Fibroblast of lung (primary cell): ENCODE measurements around the gene CRIP1. TPM values are rescaled to one million over a fixed set of nuclear protein-coding genes. Genes with fewer than 3 reads are reported as not detected.

Experiments
- DNase-seq, 2 donors: peaks; one replicate each; pipeline versions ENCODE4 v3.0.0 to v3.0.0-alpha.2; 2010; ENCODE audit warnings: low read depth in 2 of 2
- H2AFZ ChIP-seq: 2 replicates; pipeline ENCODE4 v1.5.1; 2012; ENCODE audit warnings: low read length, control low read depth, inconsistent platforms
- H3K27ac ChIP-seq: 2 replicates; pipeline ENCODE4 v1.5.1; 2011; ENCODE audit warnings: low read length, control low read depth; ENCODE audit not compliant: insufficient read depth
- H3K27me3 ChIP-seq: 2 replicates; pipeline ENCODE4 v1.5.1; 2011; ENCODE audit warnings: mild to moderate bottlenecking, low read length; ENCODE audit not compliant: control insufficient read depth, insufficient read depth
- H3K36me3 ChIP-seq: 2 replicates; pipeline ENCODE4 v1.5.1; 2011; ENCODE audit warnings: low read length; ENCODE audit not compliant: control insufficient read depth, insufficient read depth
- H3K4me1 ChIP-seq: 2 replicates; pipeline ENCODE4 v1.5.1; 2011; ENCODE audit warnings: low read length; ENCODE audit not compliant: control insufficient read depth, insufficient read depth; ENCODE audit errors: extremely low read depth
- H3K4me2 ChIP-seq: 2 replicates; pipeline ENCODE4 v1.5.1; 2011; ENCODE audit warnings: low read length, control low read depth; ENCODE audit not compliant: insufficient read depth; ENCODE audit errors: extremely low read depth
- H3K4me3 ChIP-seq, 4 experiments: fragments of 200-600 bp in 1 of 4; sonication (generic) in 1 of 4; replicated peaks in 1 of 4; 2 replicates each; pipeline ENCODE4 v1.5.1; 2011 to 2016; ENCODE audit warnings: low read length in 4 of 4, low read depth in 3 of 4, mild to moderate bottlenecking in 3 of 4, control low read depth in 2 of 4, inconsistent platforms in 1 of 4, mixed read lengths in 1 of 4; ENCODE audit not compliant: insufficient read depth in 1 of 4; ENCODE audit errors: control extremely low read depth in 1 of 4
- H3K79me2 ChIP-seq: 2 replicates; pipeline ENCODE4 v1.5.1; 2012; ENCODE audit warnings: mild to moderate bottlenecking, low read length, inconsistent platforms; ENCODE audit not compliant: control insufficient read depth, insufficient read depth
- H3K9ac ChIP-seq: 2 replicates; pipeline ENCODE4 v1.5.1; 2011; ENCODE audit warnings: mild to moderate bottlenecking, low read length, control low read depth; ENCODE audit not compliant: insufficient read depth
- H3K9me3 ChIP-seq: 2 replicates; pipeline ENCODE4 v1.5.1; 2012; ENCODE audit warnings: low read depth, low read length; ENCODE audit not compliant: control insufficient read depth, insufficient read depth
- H4K20me1 ChIP-seq: 2 replicates; pipeline ENCODE4 v1.5.1; 2011; ENCODE audit warnings: low read length; ENCODE audit not compliant: control insufficient read depth, insufficient read depth; ENCODE audit errors: extremely low read depth
- CTCF ChIP-seq, 2 donors: IDR thresholded peaks in 1 of 2; conservative IDR thresholded peaks in 1 of 2; 1 replicate in 1 of 2; 2 replicates in 1 of 2; pipeline ENCODE4 v1.5.1; 2011 to 2012; ENCODE audit warnings: low read length in 2 of 2, control low read depth in 1 of 2, inconsistent platforms in 1 of 2, low read depth in 1 of 2, mild to moderate bottlenecking in 1 of 2
- EZH2 ChIP-seq: IDR thresholded peaks from 2 replicates; pipeline ENCODE4 v1.5.1; 2012; ENCODE audit warnings: low read length, control low read depth, mild to moderate bottlenecking; ENCODE audit errors: missing control alignments
- polyA plus RNA-seq, 2 donors: library from polyadenylated mRNA; depleted of rRNA in 1 of 2; stranded (reverse) in 1 of 2; unstranded in 1 of 2; fragments of >200 nt; gene quantifications; 2 replicates each; pipeline ENCODE4 v1.2.1, GENCODE V29; 2011 to 2012; ENCODE audit warnings: missing spikeins in 1 of 2
- total RNA-seq: library from RNA; depleted of rRNA; stranded (reverse); fragments of >200 nt; gene quantifications from 2 replicates; pipeline ENCODE4 v1.2.1, GENCODE V29; 2014

CRIP1 gene
- total and polyA plus RNA-seq, 2 donors (not counting 1 experiment from before 2014, with no cell fraction given), result 2.5 to 3.0 TPM

DNA sequence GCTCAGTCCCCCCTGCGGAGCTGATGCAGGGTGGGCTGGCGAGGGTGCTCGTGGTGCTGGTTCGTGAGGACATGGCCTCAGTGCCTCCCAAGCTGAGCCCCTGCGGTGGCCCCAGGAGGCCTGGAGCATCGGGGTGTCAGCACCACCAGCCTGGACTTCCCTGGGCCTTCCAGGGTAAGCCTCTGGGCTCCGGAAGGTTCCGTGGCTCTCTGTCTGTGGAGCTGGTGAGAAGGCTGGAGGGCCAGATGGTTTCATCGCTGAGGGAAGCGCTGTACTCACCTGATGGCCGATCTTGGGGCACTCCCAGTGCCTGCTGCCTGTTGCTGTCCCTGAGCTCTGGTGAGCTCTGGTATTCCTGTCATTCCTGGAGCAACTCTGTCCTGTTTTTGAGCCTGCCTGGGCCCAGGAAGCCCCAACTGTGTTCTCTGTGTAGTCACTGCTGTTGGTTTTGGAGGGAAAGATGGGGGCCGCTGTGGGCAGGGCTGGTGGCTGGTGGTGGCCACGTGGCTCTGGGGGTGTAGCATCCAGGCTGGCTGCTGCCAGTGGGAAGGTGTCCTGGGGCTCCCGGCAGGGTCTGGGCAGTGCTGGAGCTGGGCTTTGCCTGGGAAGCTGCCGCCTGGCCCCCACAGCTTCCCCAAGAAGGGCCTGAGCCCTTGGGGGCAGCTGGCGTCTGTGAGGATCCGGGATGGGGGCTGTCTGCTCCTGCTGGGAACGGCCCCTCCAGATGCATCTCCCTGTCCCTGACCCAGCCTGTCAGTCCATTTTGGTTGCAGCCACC is 48.8 kb upstream of the CRIP1 start:
- Histone ChIP-seq H3K27ac (no peak overlapping the region), H3K4me3 (no peak overlapping the region), H3K4me1 (no peaks in the 10 kb centered on the region), H3K9ac (no peak overlapping the region), H3K36me3 (peaks cover 6% of the 10 kb centered on the region), H3K4me2 (no peak overlapping the region), H3K79me2 (peaks cover 56% of the 10 kb centered on the region), H2AFZ (no peak overlapping the region), H4K20me1 (no peaks in the 10 kb centered on the region), H3K27me3 (no peaks in the 10 kb centered on the region), H3K9me3 (no peaks in the 10 kb centered on the region)
- DNase-seq, result no peak
- TF ChIP-seq CTCF (conservative IDR thresholded peaks at IDR 0.05 in 1 of 2, IDR thresholded peaks at IDR 0.05 in 1 of 2; ENCODE audit: low read depth in 1 of 2, low read length in 2 of 2) (no peak), EZH2 (no peak)

GRCh38 chr14:105439179-105439578 is 47.5 kb upstream of the CRIP1 start:
- Histone ChIP-seq H3K4me3 (no peak overlapping the region), H3K27me3 (no peaks in the 10 kb centered on the region), H4K20me1 (no peaks in the 10 kb centered on the region), H3K79me2 (peaks cover 47% of the 10 kb centered on the region), H3K27ac (no peak overlapping the region), H3K4me2 (no peak overlapping the region), H3K4me1 (no peaks in the 10 kb centered on the region), H3K9me3 (no peaks in the 10 kb centered on the region), H3K9ac (no peak overlapping the region), H3K36me3 (peaks cover 6% of the 10 kb centered on the region), H2AFZ (no peak overlapping the region)
- TF ChIP-seq CTCF (conservative IDR thresholded peaks at IDR 0.05 in 1 of 2, IDR thresholded peaks at IDR 0.05 in 1 of 2; ENCODE audit: low read depth in 1 of 2, low read length in 2 of 2) (no peak), EZH2 (no peak)
- DNase-seq, result no peak

DNA sequence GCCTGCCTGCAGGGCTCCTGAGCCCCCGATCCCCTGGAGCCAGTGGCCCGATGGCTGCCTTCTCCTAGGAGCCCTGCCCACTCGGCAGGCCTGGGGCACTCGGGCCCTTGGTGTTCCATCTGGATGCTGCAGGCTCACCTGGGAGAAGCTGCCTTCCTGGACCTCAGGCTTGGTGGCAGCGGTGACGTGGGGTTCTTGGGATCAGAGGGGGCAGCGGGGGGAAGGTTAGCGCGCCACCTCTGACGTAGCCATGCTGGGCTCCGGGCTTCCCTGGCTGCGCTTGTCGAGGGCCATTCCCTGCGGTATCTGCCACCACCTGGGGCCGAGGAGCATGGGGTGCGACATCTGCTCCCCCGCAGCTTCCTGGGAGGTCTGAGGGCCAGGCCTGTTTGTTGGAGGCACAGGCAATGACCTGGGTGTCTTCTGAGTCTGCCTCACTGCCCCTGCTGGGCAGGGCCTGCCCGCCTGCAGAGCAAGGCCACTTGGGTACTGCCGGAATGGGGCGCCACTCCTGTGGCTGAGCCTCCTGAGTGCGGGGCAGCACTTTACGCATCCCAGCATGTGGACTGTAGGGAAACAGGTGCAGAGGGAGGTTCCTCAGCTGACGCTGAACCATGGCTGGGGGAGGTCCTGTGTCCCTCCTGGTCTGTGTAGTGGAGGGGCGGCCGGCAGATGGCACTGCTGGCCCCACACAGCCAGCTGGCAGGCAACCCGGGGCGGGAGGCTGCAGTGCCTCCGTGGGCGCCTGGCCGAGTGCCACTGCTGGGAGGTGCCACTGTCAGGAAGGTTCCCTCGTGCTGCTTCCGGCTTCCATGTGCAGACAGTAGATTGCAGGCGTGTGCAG is 46.8 kb upstream of the CRIP1 start:
- no peaks in the 10 kb centered on the region for H3K27me3 ChIP-seq
- H3K36me3 ChIP-seq, result peaks cover 6% of the 10 kb centered on the region
- DNase-seq, result no peak
- H4K20me1 ChIP-seq, result no peaks in the 10 kb centered on the region
- H3K79me2 ChIP-seq, result peaks cover 41% of the 10 kb centered on the region
- no peak overlapping the region for H3K4me3 ChIP-seq
- no peak for TF ChIP-seq EZH2
- no peak for TF ChIP-seq CTCF (conservative IDR thresholded peaks at IDR 0.05 in 1 of 2, IDR thresholded peaks at IDR 0.05 in 1 of 2; ENCODE audit: low read depth in 1 of 2, low read length in 2 of 2)
- H2AFZ ChIP-seq, result no peak overlapping the region
- H3K27ac ChIP-seq, result no peak overlapping the region
- H3K9ac ChIP-seq, result no peak overlapping the region
- H3K4me1 ChIP-seq, result no peaks in the 10 kb centered on the region
- H3K4me2 ChIP-seq, result no peak overlapping the region
- no peaks in the 10 kb centered on the region for H3K9me3 ChIP-seq
